A549 treated with Hydrocortisone at 1 μM for 4 hours (cell line): ENCODE results near the gene PGAM4. TPM values are rescaled to one million over a fixed set of nuclear protein-coding genes. Genes with fewer than 3 reads are reported as not detected.

Experiments
- total RNA-seq: library from RNA; stranded (reverse); fragments of 200-300 nt; extraction: Qiagen RNA extraction; gene quantifications from 5 replicates; pipeline ENCODE4 v1.2.3, GENCODE V29; 2022

Gene PGAM4
- total RNA-seq = 0.17 to 0.37 TPM (median 0.22 TPM) in 4 of 5 replicates, not detected in the other

DNA sequence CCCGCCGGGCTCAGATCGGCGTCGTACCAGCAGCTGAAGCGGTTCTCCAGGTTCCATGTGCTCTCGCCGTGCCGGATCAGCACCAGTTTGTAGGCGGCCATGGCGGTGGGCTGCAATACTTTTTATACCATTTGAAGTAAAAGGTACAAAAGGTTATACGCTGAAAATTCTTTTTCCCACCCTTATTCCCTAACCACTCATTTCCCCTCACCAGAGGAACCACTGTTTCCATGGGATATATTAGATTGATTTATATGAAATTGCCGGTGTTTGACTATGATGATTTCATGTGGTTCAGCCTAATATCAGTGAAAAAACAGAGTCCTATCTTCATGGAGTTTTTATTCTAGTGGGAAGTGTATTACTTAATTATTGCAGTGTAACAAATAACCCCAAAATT is at the start of gene PGAM4:
TSS of gene PGAM4 (minus strand) at position 101 of the 400 bp plus-strand sequence. CDS start at position 101, 0 bp downstream.

Other genes starting within 250 kb of the PGAM4 start
- 11.2 to 26.0 TPM (median 18.0 TPM) in 5 replicates for gene ATRX, start 183.4 kb downstream of the PGAM4 start, total RNA-seq
- 33.1 to 54.6 TPM (median 40.7 TPM) in 5 replicates for gene MAGT1, start 74.2 kb downstream of the PGAM4 start, total RNA-seq
- gene COX7B, start 70.2 kb downstream of the PGAM4 start, total RNA-seq = 553 to 616 TPM (median 586 TPM) in 5 replicates
- gene ATP7A, start 58.9 kb downstream of the PGAM4 start, total RNA-seq = 2.6 to 4.7 TPM (median 3.5 TPM) in 5 replicates
- 581 to 636 TPM (median 607 TPM) in 5 replicates for gene PGK1, start 134.6 kb upstream of the PGAM4 start, total RNA-seq
- 10.3 to 15.0 TPM (median 11.8 TPM) in 5 replicates for gene TAF9B, start 170.0 kb upstream of the PGAM4 start, total RNA-seq